ENCODE data around the gene CDX2.

Gene CDX2

GRCh38 chr13:27975564-27976361 lies 6.6 kb upstream of the CDX2 start:
- POLR2A ChIA-PET = interaction anchor here (0.6 kb wide), 1 partner anchor 719 kb away, joined by 4 read pairs; no protein-coding TSS in a partner anchor
- 6% methylated on average over 28 of the region's 51 CpGs for WGBS (ENCODE audit: insufficient coverage)
- CTCF ChIA-PET = interaction anchor here (0.8 to 4.2 kb wide), 10 partner anchors 8 to 602 kb away, joined by 3 to 26 read pairs (median 5); no protein-coding TSS in a partner anchor

DNA sequence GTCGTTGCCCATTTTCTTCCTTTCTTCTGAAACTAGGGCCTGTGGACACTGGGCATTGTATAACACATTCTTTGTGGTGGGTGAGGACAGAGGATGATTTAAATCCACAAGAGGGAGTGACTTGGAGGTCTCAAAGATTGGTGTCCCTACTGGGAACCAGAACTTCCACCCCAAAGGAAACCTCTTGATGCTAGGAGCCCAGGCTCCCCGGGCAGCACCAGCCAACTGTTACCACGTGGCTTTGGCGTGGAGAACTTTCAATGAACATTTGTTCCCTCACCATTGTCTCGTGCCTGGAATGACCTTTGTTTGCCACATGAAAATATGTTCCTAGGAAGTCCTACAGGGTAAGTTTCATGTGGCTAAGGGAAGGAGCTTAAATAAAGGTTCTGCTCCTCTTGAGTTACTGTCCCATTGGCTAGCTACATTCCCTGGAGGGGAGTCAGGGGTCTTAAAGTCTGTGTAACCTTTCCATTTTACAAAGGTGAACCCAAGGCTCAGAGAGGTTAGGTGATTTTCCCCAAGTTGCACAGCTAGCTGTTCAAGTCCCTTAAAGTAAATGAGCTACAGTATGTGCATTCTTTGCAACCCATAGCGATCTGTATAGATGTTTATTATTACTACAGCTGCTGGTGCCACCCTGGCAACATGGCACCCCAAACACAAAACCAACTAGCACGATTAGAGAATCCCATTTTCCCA lies 5.0 kb upstream of the CDX2 start:
- CTCF ChIA-PET = interaction anchor here (1.2 to 4.2 kb wide), 3 partner anchors 10 to 20 kb away, joined by 6 to 26 read pairs (median 11); no protein-coding TSS in a partner anchor
- Histone ChIP-seq H3K4me3 (ENCODE audit: control insufficient read depth in 1 of 7, extremely low read depth in 1 of 7, insufficient read depth in 4 of 7, low read depth in 2 of 7, low read length in 6 of 7) (no peak overlapping the region), H3K9me3 (ENCODE audit: control extremely low read depth in 1 of 5, control insufficient read depth in 4 of 5, insufficient read depth in 2 of 5, low read depth in 1 of 5, low read length in 4 of 5) (no peaks in the 10 kb centered on the region), H3K36me3 (ENCODE audit: control insufficient read depth in 4 of 4, insufficient read depth in 4 of 4, low read length in 3 of 4) (no peaks in the 10 kb centered on the region), H3K27me3 (replicated peaks in 2 of 5; ENCODE audit: control insufficient read depth in 4 of 5, insufficient read depth in 5 of 5, low read length in 4 of 5) (peaks cover 16 to 100% (median 68%) of the 10 kb centered on the region in 5 experiments), H3K27ac (ENCODE audit: insufficient read depth in 1 of 2, low read depth in 1 of 2, low read length in 2 of 2, poor library complexity in 1 of 2, severe bottlenecking in 2 of 2) (no peak overlapping the region), H3K4me1 (ENCODE audit: control extremely low read depth in 1 of 4, control insufficient read depth in 4 of 4, insufficient read depth in 4 of 4, low read length in 3 of 4) (peaks cover 0 to 31% (median 15%) of the 10 kb centered on the region in 4 experiments)
- no peak for DNase-seq
- WGBS (ENCODE audit: insufficient coverage) = 20% methylated on average over 4 of the region's 7 CpGs
- POLR2A ChIA-PET = no interaction called here

More at GRCh38 chr13:27975564-27976361, 6.6 kb upstream of the CDX2 start:
- Histone ChIP-seq H3K4me3 (ENCODE audit: control insufficient read depth in 1 of 7, extremely low read depth in 1 of 7, insufficient read depth in 4 of 7, low read depth in 2 of 7, low read length in 6 of 7) (no peak overlapping the region), H3K4me1 (ENCODE audit: control extremely low read depth in 1 of 4, control insufficient read depth in 4 of 4, insufficient read depth in 4 of 4, low read length in 3 of 4) (peaks cover 0 to 36% (median 20%) of the 10 kb centered on the region in 4 experiments), H3K27me3 (replicated peaks in 2 of 5; ENCODE audit: control insufficient read depth in 4 of 5, insufficient read depth in 5 of 5, low read length in 4 of 5) (peaks cover 5 to 100% (median 70%) of the 10 kb centered on the region in 5 experiments), H3K36me3 (ENCODE audit: control insufficient read depth in 4 of 4, insufficient read depth in 4 of 4, low read length in 3 of 4) (no peaks in the 10 kb centered on the region), H3K27ac (ENCODE audit: insufficient read depth in 1 of 2, low read depth in 1 of 2, low read length in 2 of 2, poor library complexity in 1 of 2, severe bottlenecking in 2 of 2) (no peak overlapping the region), H3K9me3 (ENCODE audit: control extremely low read depth in 1 of 5, control insufficient read depth in 4 of 5, insufficient read depth in 2 of 5, low read depth in 1 of 5, low read length in 4 of 5) (no peaks in the 10 kb centered on the region)
- no peak for DNase-seq

DNA sequence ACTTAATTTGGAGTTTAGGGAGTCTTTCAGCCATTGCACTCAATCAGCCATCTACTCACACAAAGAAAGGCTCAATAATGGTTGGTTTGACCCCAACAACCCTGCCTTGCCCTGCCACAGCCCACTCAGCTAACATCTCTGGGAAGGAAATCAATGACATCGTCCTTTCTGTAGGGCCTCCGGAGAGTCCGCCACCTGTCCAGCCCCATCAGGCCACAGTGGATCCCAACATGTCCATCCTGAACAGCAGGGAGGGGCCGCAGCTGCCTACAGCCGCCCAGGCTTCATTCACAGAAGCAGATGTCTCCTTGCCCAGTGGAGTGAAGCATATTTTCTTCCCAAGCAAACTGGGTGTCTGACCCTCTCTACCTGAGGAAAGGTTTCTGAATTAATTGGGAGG lies 4.2 kb upstream of the CDX2 start:
- H3K27me3 ChIP-seq (replicated peaks in 2 of 5; ENCODE audit: control insufficient read depth in 4 of 5, insufficient read depth in 5 of 5, low read length in 4 of 5) = peaks cover 16 to 100% (median 65%) of the 10 kb centered on the region in 5 experiments
- ChIA-PET CTCF (interaction anchor here (0.7 to 4.3 kb wide), 4 partner anchors 10 to 992 kb away, joined by 3 to 26 read pairs (median 14); no protein-coding TSS in a partner anchor), POLR2A (no interaction called here)
- H3K9me3 ChIP-seq (ENCODE audit: control extremely low read depth in 1 of 5, control insufficient read depth in 4 of 5, insufficient read depth in 2 of 5, low read depth in 1 of 5, low read length in 4 of 5) = no peaks in the 10 kb centered on the region
- no peaks in the 10 kb centered on the region for H3K36me3 ChIP-seq (ENCODE audit: control insufficient read depth in 4 of 4, insufficient read depth in 4 of 4, low read length in 3 of 4)
- peaks cover 0 to 35% (median 21%) of the 10 kb centered on the region in 4 experiments for H3K4me1 ChIP-seq (ENCODE audit: control extremely low read depth in 1 of 4, control insufficient read depth in 4 of 4, insufficient read depth in 4 of 4, low read length in 3 of 4)
- DNase-seq = no peak
- H3K27ac ChIP-seq (ENCODE audit: insufficient read depth in 1 of 2, low read depth in 1 of 2, low read length in 2 of 2, poor library complexity in 1 of 2, severe bottlenecking in 2 of 2) = no peak overlapping the region
- 39% methylated on average over 5 of the region's 5 CpGs for WGBS (ENCODE audit: insufficient coverage)
- H3K4me3 ChIP-seq (ENCODE audit: control insufficient read depth in 1 of 7, extremely low read depth in 1 of 7, insufficient read depth in 4 of 7, low read depth in 2 of 7, low read length in 6 of 7) = no peak overlapping the region

- Histone ChIP-seq H3K36me3 (ENCODE audit: control insufficient read depth in 4 of 4, insufficient read depth in 4 of 4, low read length in 3 of 4) (no peaks in the 10 kb centered on the region), H3K4me3 (ENCODE audit: control insufficient read depth in 1 of 7, extremely low read depth in 1 of 7, insufficient read depth in 4 of 7, low read depth in 2 of 7, low read length in 6 of 7) (no peak overlapping the region), H3K9me3 (ENCODE audit: control extremely low read depth in 1 of 5, control insufficient read depth in 4 of 5, insufficient read depth in 2 of 5, low read depth in 1 of 5, low read length in 4 of 5) (no peaks in the 10 kb centered on the region), H3K27me3 (replicated peaks in 2 of 5; ENCODE audit: control insufficient read depth in 4 of 5, insufficient read depth in 5 of 5, low read length in 4 of 5) (peaks cover 16 to 100% (median 63%) of the 10 kb centered on the region in 5 experiments), H3K4me1 (ENCODE audit: control extremely low read depth in 1 of 4, control insufficient read depth in 4 of 4, insufficient read depth in 4 of 4, low read length in 3 of 4) (peaks cover 0 to 34% (median 23%) of the 10 kb centered on the region in 4 experiments), H3K27ac (ENCODE audit: insufficient read depth in 1 of 2, low read depth in 1 of 2, low read length in 2 of 2, poor library complexity in 1 of 2, severe bottlenecking in 2 of 2) (no peak overlapping the region)
- no peak for DNase-seq
- ChIA-PET CTCF (interaction anchor here (0.7 to 4.3 kb wide), 6 partner anchors 11 to 146 kb away, joined by 3 to 26 read pairs (median 9); no protein-coding TSS in a partner anchor), POLR2A (no interaction called here)
- 65% methylated on average over 2 of the region's 2 CpGs for WGBS (ENCODE audit: insufficient coverage)
These were observed 3.3 kb upstream of the CDX2 start for GRCh38 chr13:27972478-27972820.

GRCh38 chr13:27971776-27972477 lies 2.8 kb upstream of the CDX2 start:
- no peaks in the 10 kb centered on the region for H3K9me3 ChIP-seq (ENCODE audit: control extremely low read depth in 1 of 5, control insufficient read depth in 4 of 5, insufficient read depth in 2 of 5, low read depth in 1 of 5, low read length in 4 of 5)
- H3K36me3 ChIP-seq (ENCODE audit: control insufficient read depth in 4 of 4, insufficient read depth in 4 of 4, low read length in 3 of 4) = no peaks in the 10 kb centered on the region
- WGBS (ENCODE audit: insufficient coverage) = 78% methylated on average over 7 of the region's 7 CpGs
- no peak for DNase-seq
- H3K27me3 ChIP-seq (replicated peaks in 2 of 5; ENCODE audit: control insufficient read depth in 4 of 5, insufficient read depth in 5 of 5, low read length in 4 of 5) = peaks cover 16 to 100% (median 64%) of the 10 kb centered on the region in 5 experiments
- H3K4me3 ChIP-seq (ENCODE audit: control insufficient read depth in 1 of 7, extremely low read depth in 1 of 7, insufficient read depth in 4 of 7, low read depth in 2 of 7, low read length in 6 of 7) = no peak overlapping the region
- H3K27ac ChIP-seq (ENCODE audit: insufficient read depth in 1 of 2, low read depth in 1 of 2, low read length in 2 of 2, poor library complexity in 1 of 2, severe bottlenecking in 2 of 2) = no peak overlapping the region
- ChIA-PET CTCF (interaction anchor here (0.7 to 4.3 kb wide), 7 partner anchors 11 to 146 kb away, joined by 3 to 18 read pairs (median 6); no protein-coding TSS in a partner anchor), POLR2A (no interaction called here)
- peaks cover 0 to 38% (median 26%) of the 10 kb centered on the region in 4 experiments for H3K4me1 ChIP-seq (ENCODE audit: control extremely low read depth in 1 of 4, control insufficient read depth in 4 of 4, insufficient read depth in 4 of 4, low read length in 3 of 4)

GRCh38 chr13:27971236-27971645 lies 2.1 kb upstream of the CDX2 start:
- Histone ChIP-seq H3K36me3 (ENCODE audit: control insufficient read depth in 4 of 4, insufficient read depth in 4 of 4, low read length in 3 of 4) (no peaks in the 10 kb centered on the region), H3K4me3 (ENCODE audit: control insufficient read depth in 1 of 7, extremely low read depth in 1 of 7, insufficient read depth in 4 of 7, low read depth in 2 of 7, low read length in 6 of 7) (no peak overlapping the region), H3K9me3 (ENCODE audit: control extremely low read depth in 1 of 5, control insufficient read depth in 4 of 5, insufficient read depth in 2 of 5, low read depth in 1 of 5, low read length in 4 of 5) (no peaks in the 10 kb centered on the region), H3K27ac (ENCODE audit: insufficient read depth in 1 of 2, low read depth in 1 of 2, low read length in 2 of 2, poor library complexity in 1 of 2, severe bottlenecking in 2 of 2) (no peak overlapping the region), H3K27me3 (replicated peaks in 2 of 5; ENCODE audit: control insufficient read depth in 4 of 5, insufficient read depth in 5 of 5, low read length in 4 of 5) (peaks cover 16 to 100% (median 62%) of the 10 kb centered on the region in 5 experiments), H3K4me1 (ENCODE audit: control extremely low read depth in 1 of 4, control insufficient read depth in 4 of 4, insufficient read depth in 4 of 4, low read length in 3 of 4) (peaks cover 0 to 45% (median 30%) of the 10 kb centered on the region in 4 experiments)
- 28% methylated on average over 12 of the region's 13 CpGs for WGBS (ENCODE audit: insufficient coverage)
- CTCF ChIA-PET = interaction anchor here (1.2 to 4.3 kb wide), 6 partner anchors 12 to 145 kb away, joined by 3 to 18 read pairs (median 9); no protein-coding TSS in a partner anchor
- POLR2A ChIA-PET = no interaction called here
- DNase-seq = no peak

All from common myeloid progenitor, CD34-positive (primary cell).